Smooth muscle cell (in vitro differentiated cells): ENCODE measurements around the gene MKX. TPM values are rescaled to one million over a fixed set of nuclear protein-coding genes. Genes with fewer than 3 reads are reported as not detected.

ENCODE experiments used
- DNase-seq: peaks from one replicate; lab custom pipeline; 2025; ENCODE audit not compliant: unreplicated experiment; lab: John Stamatoyannopoulos, UW
- H2AFZ ChIP-seq: fragments of 200-600 bp; sonication (generic); 2 replicates; pipeline ENCODE4 v1.6.0; 2016; ENCODE audit warnings: antibody characterized with exemption, low read depth, mild to moderate bottlenecking
- H3F3A ChIP-seq: fragments of 200-600 bp; sonication (generic); 2 replicates; pipeline ENCODE4 v1.6.0; 2017; ENCODE audit warnings: antibody characterized with exemption, low read depth
- H3K27ac ChIP-seq: fragments of 200-600 bp; sonication (generic); 2 replicates; pipeline ENCODE4 v1.5.1; 2016; ENCODE audit warnings: low read depth, mild to moderate bottlenecking
- H3K27me3 ChIP-seq: fragments of 200-600 bp; sonication (generic); 2 replicates; pipeline ENCODE4 v1.6.1; 2016; ENCODE audit warnings: low read depth, mild to moderate bottlenecking
- H3K36me3 ChIP-seq: fragments of 200-600 bp; sonication (generic); 2 replicates; pipeline ENCODE4 v1.5.1; 2016; ENCODE audit warnings: low read depth
- H3K4me1 ChIP-seq: fragments of 200-600 bp; sonication (generic); 2 replicates; pipeline ENCODE4 v1.5.1; 2016; ENCODE audit warnings: low read depth
- H3K4me2 ChIP-seq: fragments of 200-600 bp; sonication (generic); 2 replicates; pipeline ENCODE4 v1.6.0; 2016; ENCODE audit warnings: mild to moderate bottlenecking
- H3K4me3 ChIP-seq: fragments of 200-600 bp; sonication (generic); 2 replicates; pipeline ENCODE4 v1.5.1; 2016; ENCODE audit warnings: mild to moderate bottlenecking
- H3K79me2 ChIP-seq: fragments of 200-600 bp; sonication (generic); 2 replicates; pipeline ENCODE4 v1.6.0; 2016; ENCODE audit warnings: low read depth, mild to moderate bottlenecking
- H3K9ac ChIP-seq: fragments of 200-600 bp; sonication (generic); 2 replicates; pipeline ENCODE4 v1.6.0; 2016; ENCODE audit warnings: low read depth
- H3K9me3 ChIP-seq: fragments of 200-600 bp; sonication (generic); replicated peaks from 2 replicates; pipeline ENCODE4 v1.5.1; 2016; ENCODE audit warnings: low read depth
- H4K20me1 ChIP-seq: fragments of 200-600 bp; sonication (generic); 2 replicates; pipeline ENCODE4 v1.6.0; 2016; ENCODE audit warnings: low read depth
- CTCF ChIP-seq: fragments of 200-600 bp; sonication (generic); IDR thresholded peaks from 2 replicates; pipeline ENCODE4 v1.5.1; 2017; ENCODE audit warnings: borderline replicate concordance, mild to moderate bottlenecking, antibody characterized with exemption; ENCODE audit not compliant: insufficient read depth, poor library complexity, severe bottlenecking
- WGBS: methylation state at CpG from one replicate; pipeline ENCODE4 v1.1.7; 2016; ENCODE audit warnings: low lambda C conversion rate; 5-methylcytosine and 5-hydroxymethylcytosine counted together
- polyA plus RNA-seq: library from polyadenylated mRNA; unstranded; fragments of >200 nt; fragmentation: Nextera tagmentation; extraction: Ambion mirVana; gene quantifications from 2 replicates; pipeline ENCODE4 v1.2.1, GENCODE V29; 2016
- total RNA-seq: library from RNA; depleted of rRNA; stranded (reverse); fragments of >200 nt; gene quantifications from 2 replicates; pipeline ENCODE4 v1.2.3, GENCODE V29; 2014

The MKX gene
- total and polyA plus RNA-seq, 2 experiments from 2014 or later: 0.04 TPM; not detected in 1

DNA sequence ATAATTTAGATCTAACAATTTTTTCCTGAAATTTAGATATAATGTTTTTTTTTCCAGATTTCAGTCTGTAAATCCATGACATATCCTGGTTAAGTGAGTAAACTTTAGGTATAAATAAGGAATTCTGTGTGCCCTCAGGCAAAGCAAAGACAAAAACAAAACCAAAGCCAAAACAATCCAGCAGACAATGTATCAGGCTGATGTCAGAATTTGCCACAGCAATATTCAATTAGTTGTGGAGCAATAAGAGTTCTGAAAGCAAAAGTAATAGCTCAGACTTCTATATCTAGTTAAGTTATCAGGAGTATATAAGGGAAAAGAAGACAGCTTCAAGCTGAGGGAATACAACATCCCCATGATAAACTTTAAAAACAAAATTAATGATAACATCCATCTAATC, 82.0 kb downstream of the MKX start:
- Histone ChIP-seq H3K27ac (no peak overlapping the region), H2AFZ (no peak overlapping the region), H3K4me3 (no peak overlapping the region), H3K9me3 (no peaks in the 10 kb centered on the region), H3K4me2 (no peak overlapping the region), H3K79me2 (no peaks in the 10 kb centered on the region), H4K20me1 (no peaks in the 10 kb centered on the region), H3K4me1 (no peaks in the 10 kb centered on the region), H3K36me3 (no peaks in the 10 kb centered on the region), H3F3A (no peaks in the 10 kb centered on the region), H3K27me3 (peaks cover 7% of the 10 kb centered on the region), H3K9ac (no peak overlapping the region)
- DNase-seq: no peak
- TF ChIP-seq CTCF: no peak

GRCh38 chr10:27661514-27662286, 83.9 kb downstream of the MKX start:
- H2AFZ ChIP-seq: no peak overlapping the region
- no peak overlapping the region for H3K9ac ChIP-seq
- no peaks in the 10 kb centered on the region for H4K20me1 ChIP-seq
- no peak for TF ChIP-seq CTCF
- no peak overlapping the region for H3K4me3 ChIP-seq
- 74% methylated on average over 3 of the region's 3 CpGs for WGBS
- DNase-seq: no peak
- peaks cover 7% of the 10 kb centered on the region for H3K27me3 ChIP-seq
- no peaks in the 10 kb centered on the region for H3K79me2 ChIP-seq
- no peak overlapping the region for H3K27ac ChIP-seq
- no peaks in the 10 kb centered on the region for H3K9me3 ChIP-seq
- no peaks in the 10 kb centered on the region for H3K36me3 ChIP-seq
- no peak overlapping the region for H3K4me2 ChIP-seq
- H3F3A ChIP-seq: no peaks in the 10 kb centered on the region
- no peaks in the 10 kb centered on the region for H3K4me1 ChIP-seq

DNA sequence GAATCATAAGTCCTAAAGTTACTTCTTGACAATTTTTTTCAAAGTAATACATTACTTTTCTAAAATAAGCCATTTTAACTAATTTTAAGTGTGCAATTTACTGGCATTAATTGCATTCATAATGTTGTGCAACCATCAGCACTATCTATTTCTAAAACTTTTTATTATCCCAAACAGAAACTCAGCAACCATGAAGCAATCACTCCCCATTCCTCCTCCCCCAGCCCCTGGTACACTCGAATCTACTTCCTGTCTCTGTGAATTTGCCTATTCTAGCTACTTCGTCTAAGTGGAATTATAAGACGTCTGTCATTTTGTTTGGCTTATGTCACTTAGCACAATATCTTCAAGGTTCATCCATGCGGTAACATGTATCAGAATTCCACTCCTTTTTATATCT, 84.9 kb downstream of the MKX start:
- no peaks in the 10 kb centered on the region for H4K20me1 ChIP-seq
- no peak for DNase-seq
- no peak overlapping the region for H3K27ac ChIP-seq
- no peak for TF ChIP-seq CTCF
- no peaks in the 10 kb centered on the region for H3K79me2 ChIP-seq
- no peaks in the 10 kb centered on the region for H3F3A ChIP-seq
- H3K9me3 ChIP-seq: no peaks in the 10 kb centered on the region
- H3K27me3 ChIP-seq: peaks cover 6% of the 10 kb centered on the region
- no peak overlapping the region for H3K9ac ChIP-seq
- H3K4me2 ChIP-seq: no peak overlapping the region
- H3K4me3 ChIP-seq: no peak overlapping the region
- no peak overlapping the region for H2AFZ ChIP-seq
- H3K4me1 ChIP-seq: no peaks in the 10 kb centered on the region
- 87% methylated on average over 4 of the region's 4 CpGs for WGBS
- no peaks in the 10 kb centered on the region for H3K36me3 ChIP-seq

DNA sequence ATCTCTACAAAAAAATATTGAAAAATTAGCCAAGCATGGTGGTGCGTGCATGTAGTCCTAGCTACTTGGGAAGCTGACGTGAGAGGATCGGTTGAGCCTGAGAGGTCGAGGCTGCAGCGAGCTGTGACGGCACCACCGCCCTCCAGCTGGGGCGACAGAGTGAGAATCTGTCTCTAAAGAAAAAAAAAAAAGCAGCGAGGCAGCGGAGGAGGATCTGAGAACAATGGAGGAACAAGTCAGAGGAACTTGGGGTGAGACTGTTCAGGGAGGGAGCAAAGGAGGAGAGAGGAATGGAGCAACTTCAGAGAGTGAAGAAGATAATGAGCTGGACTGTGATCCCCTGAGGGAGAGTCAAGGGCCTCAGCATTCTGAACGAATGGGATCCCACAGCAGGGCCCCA, 85.4 kb downstream of the MKX start:
- H3K4me3 ChIP-seq: no peak overlapping the region
- WGBS: 87% methylated on average over 11 of the region's 11 CpGs
- H3F3A ChIP-seq: no peaks in the 10 kb centered on the region
- no peak overlapping the region for H3K4me2 ChIP-seq
- H3K4me1 ChIP-seq: no peaks in the 10 kb centered on the region
- no peaks in the 10 kb centered on the region for H4K20me1 ChIP-seq
- peaks cover 1% of the 10 kb centered on the region for H3K27me3 ChIP-seq
- no peak for TF ChIP-seq CTCF
- H2AFZ ChIP-seq: no peak overlapping the region
- H3K9me3 ChIP-seq: no peaks in the 10 kb centered on the region
- H3K27ac ChIP-seq: no peak overlapping the region
- no peaks in the 10 kb centered on the region for H3K36me3 ChIP-seq
- no peak for DNase-seq
- no peak overlapping the region for H3K9ac ChIP-seq
- H3K79me2 ChIP-seq: no peaks in the 10 kb centered on the region
